Measurements from ENCODE around the gene ASPDH.
"Not testable (repeated sequence)": the region's sequence is repeated elsewhere in the genome, so short reads cannot be mapped to it uniquely, and the experiment has no call there.

The ASPDH gene

DNA sequence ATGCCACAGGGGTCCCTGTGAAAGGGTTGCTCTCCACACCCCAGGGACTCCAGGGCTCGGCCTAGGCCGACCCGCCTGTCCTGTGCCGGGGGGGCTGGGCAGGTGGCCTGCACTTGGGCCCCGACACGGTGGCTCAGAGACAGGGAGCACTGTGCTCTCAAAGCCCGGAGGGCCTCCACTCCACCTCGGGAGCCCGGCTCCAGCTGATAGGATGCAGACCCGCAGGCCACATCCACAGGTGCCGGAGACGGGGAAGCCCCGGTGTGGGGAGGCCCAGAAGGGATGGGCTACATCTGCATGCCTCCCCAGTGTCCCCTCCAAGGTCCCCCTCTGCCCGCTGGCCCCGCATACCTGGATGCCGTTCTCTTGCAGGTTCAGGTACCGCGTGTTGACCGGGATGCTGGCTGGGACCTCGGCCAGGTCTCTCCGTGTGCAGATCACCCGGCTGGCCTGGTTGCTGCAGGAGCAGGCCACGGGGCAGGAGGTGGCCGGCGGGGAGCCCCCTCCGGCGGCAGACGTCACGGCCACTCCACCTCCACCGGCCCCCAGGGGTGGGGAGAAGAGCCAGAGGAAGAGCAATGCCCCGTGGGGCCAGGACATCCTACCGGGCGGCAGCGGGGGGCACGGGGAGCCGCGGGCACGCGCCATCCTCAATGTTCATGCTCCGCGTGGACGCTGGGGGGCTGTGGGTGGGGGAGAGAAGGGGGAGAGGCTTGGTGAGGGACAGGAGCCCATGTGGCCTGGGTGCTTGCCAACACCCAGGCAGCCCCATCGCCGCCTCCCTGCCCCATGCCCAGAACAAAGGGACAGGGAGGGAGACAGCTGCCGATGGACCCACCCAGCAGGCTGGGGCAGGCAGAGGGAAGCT lies 34.7 kb upstream of the ASPDH start:
- H3K27ac ChIP-seq, result no peak overlapping the region
- no peak overlapping the region for H3K4me3 ChIP-seq

GRCh38 chr19:50547385-50548190 lies 33.9 kb upstream of the ASPDH start:
- Histone ChIP-seq H3K4me3 (no peak overlapping the region), H3K27ac (no peak overlapping the region)

DNA sequence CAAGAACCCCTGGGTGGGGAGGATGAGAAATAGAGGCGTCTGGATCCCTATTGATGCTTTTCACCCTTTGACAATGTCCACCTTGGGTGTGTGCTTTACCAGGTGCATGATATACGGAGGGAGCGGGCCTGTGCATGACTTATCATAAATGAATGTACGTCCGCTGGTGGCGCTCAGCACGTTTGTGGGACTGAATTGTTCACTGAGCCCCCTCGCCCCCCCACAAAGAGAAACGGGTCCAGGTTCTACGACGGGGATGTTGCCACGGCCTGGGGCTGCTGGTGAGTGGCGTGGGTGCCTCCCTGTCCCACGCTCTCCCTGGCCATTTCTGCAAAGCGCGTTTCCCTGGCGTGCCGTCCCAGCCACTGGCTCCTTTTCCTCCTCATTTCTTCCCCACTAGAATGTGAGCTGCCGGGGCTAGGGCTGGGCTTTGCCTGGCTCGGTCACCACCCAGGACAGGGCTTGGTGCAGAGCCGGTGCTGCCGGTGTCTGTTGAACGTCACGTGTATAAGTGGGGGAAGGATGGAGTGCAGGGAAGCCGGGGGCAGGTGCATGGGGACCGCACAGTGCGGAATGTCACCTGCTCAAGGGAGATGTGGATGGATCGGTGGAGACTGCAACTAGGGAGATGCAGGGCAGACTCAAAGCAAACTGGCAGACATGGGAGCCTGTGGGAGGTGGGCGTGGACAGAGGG lies 33.0 kb upstream of the ASPDH start:
- Histone ChIP-seq H3K4me3 (no peak overlapping the region), H3K27ac (no peak overlapping the region)

DNA sequence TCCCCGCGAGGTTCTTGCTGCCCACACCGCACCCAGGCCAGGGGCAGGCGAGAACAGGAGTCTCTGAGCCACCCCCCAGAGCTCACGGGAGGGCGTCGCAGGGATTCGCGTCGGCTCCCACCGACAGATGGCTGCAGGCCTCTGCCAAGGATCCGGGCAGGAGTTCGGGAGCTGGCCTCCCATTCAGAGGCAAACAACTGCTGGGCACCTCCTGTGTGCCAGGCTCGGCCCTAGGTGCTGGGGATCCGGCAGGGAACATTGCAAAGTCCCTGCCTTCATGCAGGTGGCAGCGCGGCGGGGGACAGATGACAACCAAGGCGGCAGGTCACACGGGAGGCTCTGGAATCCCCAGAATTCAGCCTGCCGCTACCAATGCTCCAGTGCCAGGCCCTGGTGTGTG lies 29.2 kb upstream of the ASPDH start:
- H3K4me3 ChIP-seq, result no peak overlapping the region
- H3K27ac ChIP-seq, result no peak overlapping the region

- Histone ChIP-seq H3K4me3 (no peak overlapping the region), H3K27ac (no peak overlapping the region)
Observed at GRCh38 chr19:50537769-50538230, 24.1 kb upstream of the ASPDH start.

GRCh38 chr19:50537306-50537685 lies 23.6 kb upstream of the ASPDH start:
- H3K27ac ChIP-seq, result no peak overlapping the region
- no peak overlapping the region for H3K4me3 ChIP-seq

- Histone ChIP-seq H3K4me3 (no peak overlapping the region), H3K27ac (no peak overlapping the region)
Observed at GRCh38 chr19:50536662-50537305, 23.1 kb upstream of the ASPDH start.

- Histone ChIP-seq H3K27ac (no peak overlapping the region), H3K4me3 (no peak overlapping the region)
Observed at GRCh38 chr19:50535672-50536187, 22.0 kb upstream of the ASPDH start.

DNA sequence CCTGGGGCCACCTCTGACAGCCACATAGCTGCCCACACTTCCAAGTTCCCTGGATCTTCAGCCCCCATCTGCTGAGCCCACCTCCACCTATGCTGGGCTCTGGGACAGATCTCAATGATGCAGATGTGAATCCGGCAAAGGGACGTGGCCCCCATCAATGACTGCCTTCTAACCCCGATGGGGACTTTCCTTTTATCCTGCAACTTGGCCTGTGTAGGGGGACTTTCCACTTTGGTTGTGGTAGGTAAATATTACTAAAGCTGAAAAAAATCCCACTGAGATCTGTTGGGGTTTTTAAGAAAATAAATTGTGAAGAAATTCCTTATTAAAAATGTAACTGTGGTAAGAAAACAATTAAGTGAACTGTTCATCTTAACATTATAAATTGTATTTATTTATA lies 20.8 kb upstream of the ASPDH start:
- H3K27ac ChIP-seq, result no peak overlapping the region
- H3K4me3 ChIP-seq, result no peak overlapping the region

DNA sequence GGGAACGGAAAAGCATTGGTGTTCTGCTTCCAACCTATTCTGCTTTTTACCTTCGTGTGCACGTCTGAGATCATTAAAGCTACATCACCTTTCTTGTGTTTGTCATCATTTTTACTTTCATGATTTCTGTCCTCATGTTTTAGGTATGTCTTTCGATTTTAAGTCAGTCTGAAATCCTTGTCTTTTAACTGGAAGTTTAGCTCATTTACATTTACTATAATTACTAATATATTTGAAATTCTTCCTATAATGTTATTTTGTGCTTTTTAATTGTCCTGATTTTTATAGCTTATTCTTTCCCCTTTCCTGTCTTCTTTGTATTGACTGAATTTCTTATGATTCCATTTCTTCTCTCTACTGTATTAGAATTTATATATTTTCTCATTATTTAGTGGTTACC lies 19.2 kb upstream of the ASPDH start:
- no peak overlapping the region for H3K4me3 ChIP-seq
- H3K27ac ChIP-seq, result no peak overlapping the region

GRCh38 chr19:50531171-50531612 lies 17.5 kb upstream of the ASPDH start:
- Histone ChIP-seq H3K4me3 (no peak overlapping the region), H3K27ac (no peak overlapping the region)

DNA sequence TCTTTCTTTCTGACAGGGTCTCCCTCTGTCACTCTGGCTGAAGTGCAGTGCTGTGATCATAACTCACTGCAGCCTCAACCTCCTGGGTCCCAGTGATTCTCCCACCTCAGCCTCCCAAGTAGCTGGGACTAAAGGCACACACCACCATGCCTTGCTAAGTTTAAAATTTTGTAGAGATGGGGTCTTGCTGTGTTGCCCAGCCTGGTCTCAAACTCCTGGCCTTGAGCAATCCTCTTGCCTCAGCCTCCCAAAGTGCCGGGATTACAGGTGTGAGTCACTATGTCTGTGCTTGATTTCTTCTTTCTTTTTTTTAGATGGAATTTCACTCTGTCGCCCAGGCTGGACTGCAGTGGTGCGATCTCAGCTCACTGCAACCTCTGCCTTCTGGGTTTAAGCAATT lies 14.3 kb upstream of the ASPDH start:
- not testable (repeated sequence) for H3K4me3 ChIP-seq, H3K27ac ChIP-seq

DNA sequence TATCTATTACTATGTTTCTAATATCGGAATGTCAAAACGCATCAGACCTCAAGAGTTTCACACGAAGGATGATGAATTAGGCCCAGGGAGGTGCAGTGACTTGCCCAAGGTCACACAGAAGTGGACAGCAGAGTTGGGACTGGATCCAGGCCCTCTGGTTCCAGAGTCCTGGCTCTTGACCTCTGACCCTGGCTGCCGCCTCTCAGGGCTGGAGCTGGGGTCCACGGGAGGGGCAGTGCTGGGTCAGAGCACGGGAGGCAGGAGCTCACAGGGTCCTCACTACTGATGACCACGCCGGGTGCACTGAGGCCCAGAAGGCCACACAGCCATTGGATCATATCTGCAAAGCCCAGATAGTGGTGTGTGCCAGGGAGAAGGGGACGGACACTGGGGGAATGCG lies 9.2 kb upstream of the ASPDH start:
- Histone ChIP-seq H3K4me3 (no peak overlapping the region), H3K27ac (no peak overlapping the region)

GRCh38 chr19:50520822-50521465 lies 7.2 kb upstream of the ASPDH start:
- H3K27ac ChIP-seq, result no peak overlapping the region

GRCh38 chr19:50519006-50519575 lies 5.4 kb upstream of the ASPDH start:
- no peak overlapping the region for H3K27ac ChIP-seq
- no peak overlapping the region for H3K4me3 ChIP-seq

More at GRCh38 chr19:50520822-50521465, 7.2 kb upstream of the ASPDH start:
- no peak overlapping the region for H3K4me3 ChIP-seq

DNA sequence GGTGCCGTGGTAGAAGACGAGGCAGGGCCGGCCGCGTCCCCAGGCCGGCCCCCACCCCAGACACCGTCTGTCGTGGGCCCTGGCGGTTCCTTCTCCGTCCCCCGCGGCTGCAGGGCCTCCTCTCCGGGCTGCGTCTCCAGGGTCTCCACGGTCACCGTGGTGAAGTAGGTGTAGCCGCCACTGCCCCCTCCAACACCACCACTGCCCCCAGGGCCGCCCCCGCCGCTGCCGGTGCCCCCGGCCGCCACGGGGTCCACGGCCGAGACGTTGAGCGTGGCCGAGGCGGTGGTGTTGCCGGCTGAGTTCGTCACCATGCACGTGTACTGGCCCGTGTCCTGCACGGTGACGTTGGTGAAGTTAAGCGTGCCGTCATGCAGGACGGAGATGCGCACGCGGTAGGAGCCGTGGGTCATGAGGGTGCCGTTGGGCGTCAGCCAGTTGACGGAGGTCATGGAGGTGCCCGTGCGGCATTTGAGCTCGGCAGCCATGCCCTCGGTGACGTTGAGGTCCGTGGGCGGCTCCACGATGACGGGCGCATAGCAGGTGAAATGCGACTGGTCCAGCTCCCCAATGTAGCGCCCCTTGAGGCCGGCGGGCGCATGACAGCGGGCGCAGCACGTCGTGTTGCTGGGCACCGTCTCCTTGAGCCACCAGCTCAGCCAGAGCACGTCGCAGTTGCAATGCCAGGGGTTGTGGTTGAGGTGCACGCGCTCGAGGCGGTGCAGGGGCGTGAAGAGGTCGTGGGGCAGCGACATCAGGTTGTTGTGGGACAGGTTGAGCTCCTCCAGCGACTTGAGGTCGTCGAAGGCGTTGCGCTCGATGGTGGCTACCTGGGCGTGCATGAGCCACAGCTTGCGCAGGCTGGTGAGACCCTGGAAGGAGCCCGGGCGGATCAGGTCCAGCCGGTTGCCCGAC lies 4.6 kb upstream of the ASPDH start:
- no peak overlapping the region for H3K4me3 ChIP-seq
- H3K27ac ChIP-seq, result no peak overlapping the region

GRCh38 chr19:50517704-50518075 lies 4.0 kb upstream of the ASPDH start:
- Histone ChIP-seq H3K27ac (no peak overlapping the region), H3K4me3 (no peak overlapping the region)

Data from skin epidermis (tissue), 12 donors.